LNCAP (cell line): ENCODE measurements around the gene DLGAP4.

Experiments
- CTCF ChIP-seq: fragments of 450-650 bp; IDR thresholded peaks from 2 replicates; pipeline ENCODE4 v1.5.1; 2017; ENCODE audit warnings: mild to moderate bottlenecking

The DLGAP4 gene

GRCh38 chr20:36315545-36316351 is 9.6 kb downstream of the DLGAP4 start:
- TF ChIP-seq CTCF: no peak

GRCh38 chr20:36317675-36318074 is 11.5 kb downstream of the DLGAP4 start:
- TF ChIP-seq CTCF: no peak

GRCh38 chr20:36318166-36318565 is 12.0 kb downstream of the DLGAP4 start:
- no peak for TF ChIP-seq CTCF

GRCh38 chr20:36319356-36320260 is 13.5 kb downstream of the DLGAP4 start:
- TF ChIP-seq CTCF: no peak

GRCh38 chr20:36320261-36320897 is 14.2 kb downstream of the DLGAP4 start:
- no peak for TF ChIP-seq CTCF

- no peak for TF ChIP-seq CTCF
These were observed 15.0 kb downstream of the DLGAP4 start for GRCh38 chr20:36320898-36321695.

GRCh38 chr20:36322131-36322530 is 16.0 kb downstream of the DLGAP4 start:
- no peak for TF ChIP-seq CTCF
